ENCODE measurements around the gene SHISAL1. TPM values are rescaled to one million over a fixed set of nuclear protein-coding genes. Genes with fewer than 3 reads are reported as not detected.

SHISAL1 gene
- total RNA-seq, 1 experiment from 2014 or later: 2.9 TPM

GRCh38 chr22:44313385-44314006 lies 745 bp upstream of the SHISAL1 start:
- no peaks in the 10 kb centered on the region for H3K9me3 Mint-ChIP-seq

More at GRCh38 chr22:44313385-44314006, 745 bp upstream of the SHISAL1 start:
- no peaks in the 10 kb centered on the region for H3K23me2 ChIP-seq (ENCODE audit: insufficient read length, low read depth, low read length, poor library complexity, severe bottlenecking)
- Mint-ChIP-seq H3K36me3 (ENCODE audit: insufficient read depth in 1 of 3, low read depth in 3 of 3) (no peaks in the 10 kb centered on the region), H3K27me3 (ENCODE audit: low read depth) (no peaks in the 10 kb centered on the region; the same call in none of the 2 replicates), H3K4me1 (peaks cover 4 to 10% of the 10 kb centered on the region in 2 experiments; a peak in 3 of 4 replicates), H3K27ac (no peak overlapping the region), H3K4me3 (no peak overlapping the region)
- no peak overlapping the region for H2BK12ac ChIP-seq (ENCODE audit: insufficient read length, low read depth, low read length)
- no peak overlapping the region for H2AK5ac ChIP-seq (ENCODE audit: insufficient read length, low read length)
- H3K56ac ChIP-seq (ENCODE audit: insufficient read length, low read depth, low read length): no peak overlapping the region
- no peak overlapping the region for H3K4me2 ChIP-seq (ENCODE audit: insufficient read depth, insufficient read length, low read length)
- H2BK20ac ChIP-seq (ENCODE audit: low read depth, low read length, poor library complexity, severe bottlenecking): no peak overlapping the region
- H3K9me3 ChIP-seq (ENCODE audit: control insufficient read depth, low read depth, low read length): no peaks in the 10 kb centered on the region
- no peak overlapping the region for H4K8ac ChIP-seq (replicated peaks; ENCODE audit: insufficient read length, low read depth, low read length)
- H3K14ac ChIP-seq (ENCODE audit: insufficient read depth, low read length): no peak overlapping the region
- no peak overlapping the region for H4K91ac ChIP-seq (ENCODE audit: insufficient read length, low read depth, low read length)
- no peak overlapping the region for H3K23ac ChIP-seq (ENCODE audit: insufficient read length, low read depth, low read length)
- no peaks in the 10 kb centered on the region for H3K79me1 ChIP-seq (ENCODE audit: insufficient read depth, low read depth, low read length, poor library complexity, severe bottlenecking)
- no peaks in the 10 kb centered on the region for H3K27me3 ChIP-seq (ENCODE audit: insufficient read depth, low read length)
- H3K18ac ChIP-seq (ENCODE audit: insufficient read length, low read depth, low read length): no peak overlapping the region
- no CpG with 5 or more reads among the region's 16 CpGs for WGBS (ENCODE audit: extremely low coverage, insufficient read length, low lambda C conversion rate)
- H2BK5ac ChIP-seq (ENCODE audit: insufficient read length, low read length): no peak overlapping the region
- no peak overlapping the region for H2BK120ac ChIP-seq (ENCODE audit: low read depth, low read length, poor library complexity, severe bottlenecking)
- TF ChIP-seq CTCF (conservative IDR thresholded peaks at IDR 0.05): no peak
- no peak overlapping the region for H2BK15ac ChIP-seq (ENCODE audit: low read depth, low read length)
- H4K20me1 ChIP-seq (ENCODE audit: control insufficient read depth, insufficient read depth, insufficient read length): no peaks in the 10 kb centered on the region
- no peak overlapping the region for H3K27ac ChIP-seq (ENCODE audit: insufficient read length, low read depth, low read length)
- H3K4ac ChIP-seq (ENCODE audit: low read depth, low read length): no peak overlapping the region
- no peaks in the 10 kb centered on the region for H3K4me1 ChIP-seq (ENCODE audit: insufficient read depth, low read length)
- H2AFZ ChIP-seq (ENCODE audit: low read length): no peak overlapping the region
- no peak overlapping the region for H3K9ac ChIP-seq (ENCODE audit: extremely low read depth, insufficient read length, low read length)
- H3T11ph ChIP-seq (ENCODE audit: low read length): no peak overlapping the region
- no peak for DNase-seq
- H4K5ac ChIP-seq (ENCODE audit: insufficient read length, low read depth, low read length): no peak overlapping the region
- no peaks in the 10 kb centered on the region for H3K79me2 ChIP-seq (ENCODE audit: insufficient read depth, low read length)
